Measurements from ENCODE around the gene APH1B. TPM values are rescaled to one million over a fixed set of nuclear protein-coding genes. Genes with fewer than 3 reads are reported as not detected.

The APH1B gene
- total RNA-seq, 2 experiments from 2014 or later, result 10.1 to 10.6 TPM

DNA sequence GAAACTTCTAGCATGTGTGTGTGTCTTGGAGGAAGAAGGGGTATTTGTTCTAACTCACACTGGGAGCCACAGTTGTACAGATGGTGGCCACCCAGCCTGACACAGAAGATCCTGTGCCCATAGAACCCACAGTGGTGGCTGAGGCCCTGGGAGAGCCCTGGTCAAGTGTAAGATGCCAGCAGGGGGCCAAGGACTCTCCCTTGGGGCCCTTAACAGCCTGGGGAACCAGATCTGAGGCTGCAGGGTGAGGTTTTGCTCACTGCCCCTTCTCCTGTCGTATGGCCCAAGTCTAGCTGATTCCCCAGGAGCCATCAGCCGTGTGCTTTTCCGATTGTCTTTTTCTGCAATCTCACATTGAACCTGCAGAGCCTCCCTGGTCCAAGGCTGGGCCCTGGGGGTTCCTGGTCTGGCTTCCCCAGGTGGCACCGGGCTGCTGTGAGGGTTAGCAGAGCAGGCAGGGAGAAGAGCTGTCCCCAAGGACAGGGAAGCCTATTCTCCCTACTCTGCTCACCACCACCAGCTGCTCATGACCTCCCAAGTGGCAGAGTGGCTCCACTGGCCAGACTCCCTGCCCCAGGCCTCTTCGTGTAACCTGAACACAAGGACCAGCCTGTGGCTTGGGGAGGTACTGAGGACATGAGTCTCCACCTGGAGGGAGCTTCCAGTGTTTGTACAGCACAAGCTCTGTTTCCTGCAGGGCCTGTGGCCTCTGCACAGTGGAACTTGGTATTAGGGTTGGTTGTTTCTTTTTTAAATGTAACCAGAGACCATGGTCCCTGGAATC lies 52.4 kb downstream of the APH1B start:
- ChIA-PET POLR2A (no interaction called here), CTCF (no interaction called here)
- DNase-seq, result no peak
- Mint-ChIP-seq H3K9me3 (no peaks in the 10 kb centered on the region), H3K27me3 (peaks cover 2% of the 10 kb centered on the region), H3K27ac (no peak overlapping the region), H3K4me1 (peaks cover 2% of the 10 kb centered on the region), H3K4me3 (no peak overlapping the region), H3K36me3 (ENCODE audit: low read depth) (no peaks in the 10 kb centered on the region)

DNA sequence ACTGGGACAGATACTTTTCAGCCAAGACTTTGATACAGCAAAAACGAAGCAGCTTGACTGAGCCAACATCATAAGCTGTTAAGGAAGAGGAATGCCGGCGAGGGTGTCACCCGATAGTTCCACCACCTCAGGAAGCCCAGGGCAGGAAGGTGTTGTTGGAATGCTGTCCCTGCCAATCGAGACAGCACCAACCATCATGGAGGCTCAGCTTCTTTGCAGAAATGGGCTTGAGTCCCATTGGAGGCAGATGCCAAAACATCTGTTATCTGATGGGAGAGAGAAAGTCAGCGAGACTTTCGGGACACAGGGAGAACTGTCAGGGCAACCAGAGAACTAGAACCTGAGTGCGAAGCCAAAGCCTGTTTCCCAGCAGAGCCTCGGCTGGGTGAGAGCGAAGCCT lies 53.5 kb downstream of the APH1B start:
- Mint-ChIP-seq H3K9me3 (no peaks in the 10 kb centered on the region), H3K36me3 (ENCODE audit: low read depth) (no peaks in the 10 kb centered on the region), H3K4me3 (no peak overlapping the region), H3K27ac (no peak overlapping the region), H3K27me3 (peaks cover 2% of the 10 kb centered on the region), H3K4me1 (peaks cover 2% of the 10 kb centered on the region)
- ChIA-PET CTCF (no interaction called here), POLR2A (no interaction called here)
- DNase-seq, result no peak

DNA sequence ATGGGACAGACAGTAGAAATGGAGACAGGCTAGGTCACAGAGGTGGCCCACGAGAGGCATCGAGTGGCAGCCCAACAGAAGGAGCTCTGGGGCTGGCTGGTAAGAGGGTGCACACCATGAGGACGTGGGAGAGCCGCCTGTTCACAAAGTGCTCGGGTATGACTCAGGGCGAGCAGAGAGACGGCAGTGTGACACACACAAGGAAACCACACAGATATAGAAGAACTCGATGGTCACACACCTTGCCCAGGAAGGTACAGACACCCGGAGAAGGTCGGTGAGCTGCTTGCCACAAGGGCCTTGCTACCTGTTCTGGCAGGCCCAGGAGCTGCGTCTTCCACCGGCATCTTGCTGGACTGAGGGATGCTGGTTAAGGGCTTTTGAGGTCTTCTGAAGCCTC lies 54.1 kb downstream of the APH1B start:
- POLR2A ChIA-PET, result no interaction called here
- Mint-ChIP-seq H3K4me1 (peaks cover 2% of the 10 kb centered on the region), H3K36me3 (ENCODE audit: low read depth) (no peaks in the 10 kb centered on the region), H3K27me3 (peaks cover 2% of the 10 kb centered on the region), H3K9me3 (no peaks in the 10 kb centered on the region), H3K27ac (no peak overlapping the region), H3K4me3 (no peak overlapping the region)
- CTCF ChIA-PET, result no interaction called here
- no peak for DNase-seq

DNA sequence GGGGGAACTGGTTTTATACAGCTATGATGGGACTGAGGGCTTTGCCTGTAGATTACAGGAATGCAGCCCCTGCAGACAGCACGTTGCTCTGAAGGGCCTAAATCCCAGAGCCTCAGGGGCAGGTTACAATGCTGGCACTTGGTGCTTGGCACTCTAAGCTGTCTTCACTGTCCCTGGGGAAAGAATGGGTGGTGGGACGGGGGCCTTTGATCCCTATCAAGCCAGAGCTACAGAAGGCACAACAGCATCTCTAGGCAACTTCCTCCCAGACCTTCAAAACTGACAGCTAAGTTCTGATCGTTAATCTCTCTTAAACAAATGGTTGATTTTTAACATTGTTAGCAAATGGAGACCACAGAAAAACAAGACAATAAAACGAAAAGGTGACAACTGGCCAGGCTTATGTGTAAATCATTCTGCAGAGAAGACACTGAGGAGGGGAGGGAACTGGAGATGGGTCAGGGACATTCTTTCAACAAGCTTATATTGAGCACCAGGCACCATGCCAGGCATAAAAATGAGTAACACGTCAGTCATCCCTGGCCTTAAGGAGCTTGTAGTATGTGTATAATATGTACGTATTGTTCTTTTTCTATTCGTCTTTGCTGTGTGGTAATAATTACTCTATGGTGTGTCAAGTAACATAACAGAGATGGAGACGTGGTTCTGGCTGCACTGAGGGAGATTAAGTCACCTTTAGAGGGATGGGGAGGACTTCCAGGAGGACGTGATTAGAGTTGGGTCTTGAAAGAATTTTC lies 55.1 kb downstream of the APH1B start:
- Mint-ChIP-seq H3K9me3 (no peaks in the 10 kb centered on the region), H3K36me3 (ENCODE audit: low read depth) (no peaks in the 10 kb centered on the region), H3K27me3 (peaks cover 2% of the 10 kb centered on the region), H3K27ac (no peak overlapping the region), H3K4me3 (no peak overlapping the region), H3K4me1 (peaks cover 2% of the 10 kb centered on the region)
- POLR2A ChIA-PET, result no interaction called here
- CTCF ChIA-PET, result no interaction called here
- no peak for DNase-seq

DNA sequence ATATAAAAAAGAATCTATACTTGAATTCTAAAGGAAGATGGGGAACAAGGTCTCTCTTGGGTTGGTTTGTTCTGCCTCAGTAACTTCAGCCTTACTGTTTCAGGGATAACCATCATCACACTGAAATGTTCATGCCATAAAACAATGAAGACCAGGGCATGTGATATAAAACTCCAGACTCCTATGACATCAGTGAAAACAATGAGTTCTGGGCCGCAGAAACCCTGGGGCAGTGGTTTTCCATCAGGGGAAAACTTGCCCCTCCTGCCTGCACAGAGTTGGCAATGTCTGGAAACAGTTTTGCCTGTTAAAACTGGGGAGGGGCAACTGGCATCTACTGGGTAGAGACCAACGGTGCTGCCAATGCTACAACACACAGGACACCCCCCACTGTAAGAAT lies 57.4 kb downstream of the APH1B start:
- peaks cover 2% of the 10 kb centered on the region for H3K27me3 Mint-ChIP-seq
- no peak for DNase-seq
- no peaks in the 10 kb centered on the region for H3K9me3 Mint-ChIP-seq
- H3K27ac Mint-ChIP-seq, result no peak overlapping the region
- peaks cover 2% of the 10 kb centered on the region for H3K4me1 Mint-ChIP-seq
- H3K36me3 Mint-ChIP-seq (ENCODE audit: low read depth), result no peaks in the 10 kb centered on the region
- ChIA-PET CTCF (no interaction called here), POLR2A (no interaction called here)
- no peak overlapping the region for H3K4me3 Mint-ChIP-seq

DNA sequence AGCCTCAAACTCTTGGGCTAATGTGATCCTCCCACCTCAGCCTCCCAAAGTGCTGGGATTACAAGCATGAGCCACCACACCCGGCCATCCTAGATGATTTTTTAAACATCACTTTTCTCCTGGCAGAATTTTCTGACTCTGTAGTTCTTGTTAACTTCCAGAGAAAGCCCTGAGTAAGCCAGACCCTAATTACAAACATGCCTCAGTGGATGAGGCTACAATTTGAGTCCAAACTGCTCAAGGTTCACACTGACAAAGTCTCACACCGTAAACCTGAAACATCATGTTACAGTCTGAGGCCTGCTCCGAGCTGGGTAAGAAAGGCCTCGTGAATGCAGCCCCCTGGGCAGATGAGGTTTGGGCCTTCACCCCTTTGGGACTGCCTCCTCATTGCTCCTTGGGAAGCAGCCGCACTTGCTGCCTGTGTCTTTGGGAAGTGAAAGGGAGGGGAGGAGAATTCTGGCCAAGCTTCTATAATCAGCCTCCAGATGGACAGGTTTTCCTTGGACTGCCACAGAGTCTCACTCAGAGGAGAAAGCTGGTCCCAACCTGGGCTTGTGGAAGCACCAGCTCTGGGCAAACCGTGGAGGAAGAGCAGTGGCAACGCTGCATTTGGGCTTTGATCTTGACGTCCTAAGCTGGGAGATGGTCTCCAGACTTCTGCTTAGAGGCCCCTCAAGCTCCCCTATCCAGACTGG lies 58.3 kb downstream of the APH1B start:
- ChIA-PET POLR2A (no interaction called here), CTCF (interaction anchor here (0.6 kb wide), 1 partner anchor 1536 kb away, joined by 3 read pairs; no protein-coding TSS in a partner anchor)
- no peak overlapping the region for H3K27ac Mint-ChIP-seq
- no peak overlapping the region for H3K4me3 Mint-ChIP-seq
- peaks cover 2% of the 10 kb centered on the region for H3K4me1 Mint-ChIP-seq
- no peak for DNase-seq
- H3K27me3 Mint-ChIP-seq, result peaks cover 4% of the 10 kb centered on the region
- H3K9me3 Mint-ChIP-seq, result no peaks in the 10 kb centered on the region
- H3K36me3 Mint-ChIP-seq (ENCODE audit: low read depth), result no peaks in the 10 kb centered on the region

DNA sequence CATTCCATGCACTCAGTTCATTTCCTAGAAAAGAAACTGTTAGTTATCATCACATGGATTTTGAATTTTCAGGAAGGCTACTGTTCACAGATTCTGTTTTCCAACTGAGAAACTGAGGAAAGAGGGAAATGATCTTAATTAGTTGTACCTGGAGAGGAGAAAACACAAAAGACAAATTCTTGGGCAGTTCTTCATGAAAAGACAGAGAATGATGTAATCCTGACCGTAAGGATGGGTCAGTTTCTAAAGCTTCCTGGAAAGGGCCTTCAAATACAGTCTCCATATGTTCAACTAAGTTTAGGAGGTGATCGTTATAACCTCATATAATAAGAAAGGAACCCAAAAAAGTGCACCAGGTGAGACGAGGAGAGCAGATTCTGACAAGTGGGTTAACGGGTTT lies 59.6 kb downstream of the APH1B start:
- ChIA-PET CTCF (no interaction called here), POLR2A (no interaction called here)
- H3K4me3 Mint-ChIP-seq, result no peak overlapping the region

DNA sequence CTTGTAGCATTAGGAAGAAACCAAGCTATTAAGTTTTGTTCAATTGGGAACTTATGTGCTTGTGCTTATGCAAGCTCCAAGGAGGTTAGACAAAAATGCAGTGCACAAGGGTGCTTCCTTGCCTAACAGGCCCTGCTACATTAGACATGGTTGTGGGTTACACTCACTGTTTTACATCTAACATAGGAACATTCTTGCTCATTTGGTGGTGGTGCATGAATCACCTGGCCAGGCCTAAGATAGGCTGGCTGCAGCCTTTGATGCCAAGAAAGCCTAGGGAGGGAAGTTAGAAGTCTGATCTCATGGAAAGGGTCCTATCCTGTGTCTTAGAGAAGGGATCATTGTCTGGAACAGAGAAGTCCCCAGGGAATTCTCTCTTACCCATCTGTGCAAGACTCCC lies 60.8 kb downstream of the APH1B start:
- Mint-ChIP-seq H3K9me3 (no peaks in the 10 kb centered on the region), H3K4me3 (no peak overlapping the region), H3K27ac (no peak overlapping the region), H3K4me1 (no peaks in the 10 kb centered on the region), H3K27me3 (peaks cover 5% of the 10 kb centered on the region), H3K36me3 (ENCODE audit: low read depth) (no peaks in the 10 kb centered on the region)
- ChIA-PET CTCF (no interaction called here), POLR2A (interaction anchor here (0.8 kb wide), 1 partner anchor 99 kb away, joined by 3 read pairs; no protein-coding TSS in a partner anchor)
- DNase-seq, result no peak

More for the DNA sequence above, 59.6 kb downstream of the APH1B start:
- Mint-ChIP-seq H3K9me3 (no peaks in the 10 kb centered on the region), H3K4me1 (no peaks in the 10 kb centered on the region), H3K36me3 (ENCODE audit: low read depth) (no peaks in the 10 kb centered on the region), H3K27me3 (peaks cover 4% of the 10 kb centered on the region), H3K27ac (no peak overlapping the region)
- DNase-seq, result no peak

DNA sequence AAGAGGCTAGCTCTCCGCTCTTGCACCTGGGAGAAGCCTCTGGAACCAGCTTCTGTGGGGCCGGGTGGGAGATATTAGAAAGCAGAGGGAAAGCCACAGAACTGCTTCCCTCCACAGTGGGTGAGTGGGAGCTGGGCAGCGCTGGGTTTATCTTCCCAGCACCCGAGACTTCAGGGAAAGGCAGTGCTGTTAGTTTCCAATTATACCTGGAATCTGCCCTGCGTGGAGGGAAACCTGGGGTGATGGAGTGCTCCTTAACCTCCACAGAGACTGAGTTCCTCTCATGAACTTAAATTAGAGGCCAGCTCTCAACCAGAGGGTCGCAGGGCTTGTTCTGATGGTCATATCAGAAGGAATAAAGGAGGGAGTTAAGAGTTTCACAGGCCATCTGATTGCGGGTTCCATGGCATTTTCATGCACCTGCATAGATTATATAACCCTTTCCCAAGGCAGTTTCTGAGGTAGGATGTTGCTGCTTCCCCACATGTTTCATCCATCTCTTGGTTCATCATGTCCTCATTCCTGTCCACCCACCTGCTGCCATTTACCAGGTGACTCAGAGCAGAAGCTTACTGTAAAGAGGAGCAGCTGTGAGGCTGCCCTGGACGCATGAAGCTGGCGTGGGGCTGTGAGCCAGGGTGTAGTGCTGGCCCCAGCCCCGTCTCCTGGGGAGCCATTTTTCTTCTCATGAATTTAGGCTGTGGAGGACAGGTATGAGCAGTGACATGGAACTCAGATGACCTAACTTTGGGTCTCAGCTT lies 61.8 kb downstream of the APH1B start:
- Mint-ChIP-seq H3K4me3 (no peak overlapping the region), H3K4me1 (no peaks in the 10 kb centered on the region), H3K36me3 (ENCODE audit: low read depth) (no peaks in the 10 kb centered on the region), H3K27me3 (peaks cover 9% of the 10 kb centered on the region), H3K27ac (no peak overlapping the region), H3K9me3 (no peaks in the 10 kb centered on the region)
- POLR2A ChIA-PET, result no interaction called here
- CTCF ChIA-PET, result no interaction called here
- no peak for DNase-seq

DNA sequence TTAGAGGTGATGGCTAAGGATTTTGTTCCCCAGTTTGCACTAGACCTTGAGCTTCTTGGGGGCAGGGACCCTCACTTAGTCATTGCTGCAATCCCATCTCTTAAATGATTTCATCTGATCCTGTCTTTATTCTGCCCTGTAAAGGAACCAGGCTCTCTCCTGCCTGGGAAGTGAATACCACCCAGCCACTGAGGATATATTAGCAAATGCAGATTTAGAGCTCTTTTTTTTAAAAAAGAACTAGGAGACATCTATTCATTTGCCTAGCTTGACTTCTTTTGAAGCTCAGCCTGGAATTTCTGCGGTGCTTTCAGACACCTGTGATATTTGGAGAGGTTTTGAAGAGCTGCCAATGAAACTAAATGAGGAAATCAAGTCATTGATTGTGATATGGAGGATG lies 62.4 kb downstream of the APH1B start:
- H3K4me1 Mint-ChIP-seq, result peaks cover 1% of the 10 kb centered on the region
- H3K36me3 Mint-ChIP-seq (ENCODE audit: low read depth), result no peaks in the 10 kb centered on the region
- ChIA-PET CTCF (no interaction called here), POLR2A (no interaction called here)
- H3K27me3 Mint-ChIP-seq, result peaks cover 11% of the 10 kb centered on the region
- no peak overlapping the region for H3K27ac Mint-ChIP-seq
- DNase-seq, result no peak
- no peaks in the 10 kb centered on the region for H3K9me3 Mint-ChIP-seq
- no peak overlapping the region for H3K4me3 Mint-ChIP-seq

DNA sequence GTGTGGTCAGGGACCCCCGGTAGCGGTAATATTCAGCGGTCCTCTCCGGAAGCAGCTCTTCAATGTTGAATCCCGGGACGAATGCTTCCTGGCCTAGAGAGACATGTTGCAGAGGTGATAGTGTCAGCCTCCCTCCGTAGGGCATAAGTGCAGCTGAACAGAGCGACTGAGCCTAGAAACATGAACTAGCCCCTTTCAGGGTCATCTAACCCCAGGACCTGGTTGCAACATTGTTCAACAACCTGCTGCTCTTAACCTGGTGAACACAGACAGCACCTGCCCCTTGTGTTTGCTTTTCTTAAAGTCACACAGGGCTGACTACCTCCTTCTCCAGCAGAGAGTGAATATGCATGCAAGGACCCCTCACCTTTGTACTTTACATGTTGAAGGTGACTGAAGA lies 62.9 kb downstream of the APH1B start:
- Mint-ChIP-seq H3K27me3 (peaks cover 11% of the 10 kb centered on the region), H3K4me3 (no peak overlapping the region), H3K36me3 (ENCODE audit: low read depth) (no peaks in the 10 kb centered on the region), H3K4me1 (peaks cover 1% of the 10 kb centered on the region), H3K27ac (no peak overlapping the region), H3K9me3 (no peaks in the 10 kb centered on the region)
- no peak for DNase-seq
- ChIA-PET CTCF (no interaction called here), POLR2A (no interaction called here)

DNA sequence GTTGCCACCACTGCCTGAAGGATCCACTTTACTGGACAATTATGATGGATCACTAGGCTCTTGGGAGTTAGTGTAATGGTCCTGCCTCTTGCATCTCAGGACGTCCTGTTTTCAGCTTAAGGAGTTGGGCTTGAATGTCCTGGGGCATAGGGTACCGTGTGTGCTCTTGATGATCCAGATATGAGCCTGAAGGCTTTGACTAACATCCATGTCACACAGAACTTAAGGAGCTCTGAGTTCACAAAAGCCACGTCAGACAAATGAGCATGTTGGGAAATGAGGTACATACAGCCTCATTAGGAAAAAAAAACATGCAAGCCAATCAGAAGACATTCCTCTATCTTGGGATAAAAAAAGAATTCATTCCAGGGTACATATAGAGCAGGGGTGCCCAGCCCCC lies 63.5 kb downstream of the APH1B start:
- H3K36me3 Mint-ChIP-seq (ENCODE audit: low read depth), result no peaks in the 10 kb centered on the region
- peaks cover 1% of the 10 kb centered on the region for H3K4me1 Mint-ChIP-seq
- ChIA-PET CTCF (no interaction called here), POLR2A (no interaction called here)
- peaks cover 11% of the 10 kb centered on the region for H3K27me3 Mint-ChIP-seq
- no peaks in the 10 kb centered on the region for H3K9me3 Mint-ChIP-seq
- DNase-seq, result no peak
- no peak overlapping the region for H3K4me3 Mint-ChIP-seq
- H3K27ac Mint-ChIP-seq, result no peak overlapping the region

DNA sequence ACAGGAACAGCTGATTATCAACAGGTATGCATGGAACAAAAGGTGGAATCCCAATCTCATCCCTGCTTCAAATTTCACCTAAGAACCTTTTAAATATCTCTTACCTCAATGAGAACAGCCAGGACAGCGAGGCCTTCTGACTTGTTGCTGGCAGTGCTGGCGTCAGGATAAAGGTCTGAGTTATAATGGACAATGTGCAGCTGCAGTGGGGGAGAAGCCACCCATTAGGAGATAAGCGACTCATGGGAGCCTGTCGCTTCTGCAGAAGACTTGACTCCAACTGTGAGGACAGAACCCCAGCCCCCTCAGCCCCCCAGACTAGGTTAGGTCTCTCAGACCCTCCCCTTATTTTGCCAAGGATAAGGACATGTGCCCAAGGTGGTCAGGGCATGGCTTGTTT lies 64.5 kb downstream of the APH1B start:
- Mint-ChIP-seq H3K4me1 (peaks cover 1% of the 10 kb centered on the region), H3K4me3 (no peak overlapping the region), H3K9me3 (no peaks in the 10 kb centered on the region), H3K36me3 (ENCODE audit: low read depth) (no peaks in the 10 kb centered on the region), H3K27ac (no peak overlapping the region), H3K27me3 (peaks cover 11% of the 10 kb centered on the region)
- no peak for DNase-seq
- ChIA-PET CTCF (no interaction called here), POLR2A (no interaction called here)
